HG03378 (cell line): ENCODE results near the gene ATP13A5.

Experiments used
- ATAC-seq: cut with Tn5 transposase; IDR thresholded peaks from one replicate; pipeline ENCODE4 v1.9.1; 2021; ENCODE audit warnings: mild to moderate bottlenecking, moderate library complexity; ENCODE audit not compliant: unreplicated experiment

The ATP13A5 gene

DNA sequence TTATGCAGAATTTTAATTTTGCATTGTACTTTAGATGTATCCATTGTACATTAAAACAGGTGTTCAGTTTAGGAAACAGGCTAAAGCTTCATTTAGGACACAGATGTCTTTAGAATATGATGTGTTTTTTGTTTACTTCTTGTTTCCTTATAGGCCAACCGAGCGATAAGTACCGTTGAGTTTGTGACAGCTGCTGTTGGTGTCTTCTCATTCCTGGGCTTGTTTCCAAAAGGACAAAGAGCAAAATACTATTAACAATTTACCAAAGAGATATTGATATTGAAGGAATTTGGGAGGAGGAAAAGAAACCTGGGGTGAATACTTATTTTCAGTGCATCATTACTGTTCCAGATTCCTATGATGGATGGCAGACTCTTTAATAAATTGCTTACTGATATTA lies 108.1 kb downstream of the ATP13A5 start:
- no peak for ATAC-seq

DNA sequence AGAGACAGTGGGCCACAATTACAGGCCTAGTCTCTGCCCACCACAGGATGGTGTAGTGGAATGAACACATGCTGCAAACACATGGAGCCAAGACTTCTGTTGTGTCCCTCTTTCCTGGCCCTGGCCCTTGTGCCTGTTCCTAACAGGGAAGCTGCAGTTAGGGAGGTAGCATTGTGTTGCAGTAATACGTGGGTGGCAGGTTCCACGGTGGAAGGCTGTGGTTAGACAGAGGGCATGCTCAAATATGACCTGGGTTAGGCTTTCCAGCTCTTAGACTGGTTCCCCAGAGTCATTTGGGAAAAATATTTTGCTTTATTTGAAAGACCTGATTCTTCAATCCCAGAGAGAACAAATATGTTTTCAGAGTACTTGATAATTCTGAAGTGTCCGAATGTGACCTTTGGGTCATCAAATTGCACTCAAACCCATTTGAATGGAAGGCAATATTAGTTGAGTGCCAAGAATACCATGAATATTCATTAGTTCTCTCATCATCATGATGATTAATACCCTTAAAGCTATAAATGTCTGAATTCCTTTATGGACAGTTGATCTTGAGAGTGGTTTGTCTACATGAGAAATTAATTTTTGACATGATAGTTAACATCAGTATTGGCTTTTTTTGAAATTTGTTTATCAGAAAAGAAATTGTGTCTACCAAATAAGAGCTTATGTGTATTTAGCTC lies 109.1 kb downstream of the ATP13A5 start:
- no peak for ATAC-seq

DNA sequence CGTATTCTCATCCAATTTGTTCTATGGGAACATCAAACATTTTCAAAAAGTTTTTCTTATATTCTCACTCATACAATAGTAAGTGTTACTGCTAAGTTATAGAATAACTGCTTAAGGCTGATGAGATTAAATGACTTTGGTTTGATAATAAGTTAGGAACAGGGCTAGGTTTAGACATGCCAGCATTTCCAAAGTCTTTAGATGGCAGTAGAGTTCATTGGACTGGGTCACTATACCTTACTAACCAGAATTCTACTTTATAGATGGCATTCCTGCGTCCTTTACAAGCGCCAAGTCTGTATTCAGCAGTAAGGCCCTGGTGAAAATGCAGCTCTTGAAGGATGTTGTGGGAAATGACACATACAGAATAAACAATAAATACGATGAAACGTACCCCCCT lies 115.8 kb downstream of the ATP13A5 start:
- ATAC-seq: no peak

DNA sequence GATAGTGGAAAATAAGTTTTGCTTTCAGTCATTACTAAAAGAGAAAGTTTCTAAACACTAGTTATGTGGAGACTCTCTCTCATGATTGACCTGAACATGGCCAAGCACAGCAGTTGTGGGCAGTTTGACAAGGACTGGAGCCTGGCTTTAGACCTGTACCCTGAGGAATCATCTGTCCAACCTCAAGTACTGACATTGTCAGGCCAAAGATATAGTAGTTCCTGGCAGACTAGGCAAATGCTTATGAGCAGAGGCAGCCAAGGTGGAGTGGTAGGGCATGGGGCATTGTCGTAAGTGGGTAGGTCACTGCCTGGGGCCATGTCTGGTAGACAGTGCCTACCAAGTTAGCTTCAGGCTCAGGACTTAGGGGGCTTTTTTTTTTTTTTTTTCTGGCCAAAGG lies 116.6 kb downstream of the ATP13A5 start:
- ATAC-seq: no peak

DNA sequence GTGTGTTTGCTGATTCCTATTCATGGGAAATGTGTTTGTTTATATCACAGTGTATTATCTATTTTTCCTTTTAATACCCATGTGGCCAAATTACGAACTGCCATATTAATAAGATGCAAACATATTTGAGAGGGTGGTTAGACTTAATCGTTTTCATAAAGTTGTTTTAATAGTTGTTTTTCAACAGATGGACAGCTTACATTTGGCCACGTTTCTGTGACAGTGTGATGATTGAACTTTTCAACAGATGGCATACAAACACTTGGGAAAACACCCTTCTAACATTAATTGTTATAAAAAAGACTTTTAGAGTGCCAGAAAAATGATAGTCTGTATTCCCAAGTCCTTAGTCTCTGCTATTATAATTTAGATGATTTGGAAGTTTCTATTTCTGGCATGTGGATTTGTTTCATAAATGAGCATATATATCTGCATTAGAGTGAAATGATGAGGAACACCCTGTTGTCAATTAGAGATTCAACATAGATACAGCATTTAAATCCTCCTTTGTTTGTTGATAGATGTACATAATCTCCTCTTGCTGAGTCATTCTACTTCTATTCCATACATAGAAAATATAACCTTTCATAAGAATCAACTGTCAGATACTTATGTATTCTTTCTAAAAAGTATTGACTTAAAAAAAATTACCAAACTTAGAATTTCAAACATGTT lies 124.4 kb downstream of the ATP13A5 start:
- ATAC-seq: no peak

DNA sequence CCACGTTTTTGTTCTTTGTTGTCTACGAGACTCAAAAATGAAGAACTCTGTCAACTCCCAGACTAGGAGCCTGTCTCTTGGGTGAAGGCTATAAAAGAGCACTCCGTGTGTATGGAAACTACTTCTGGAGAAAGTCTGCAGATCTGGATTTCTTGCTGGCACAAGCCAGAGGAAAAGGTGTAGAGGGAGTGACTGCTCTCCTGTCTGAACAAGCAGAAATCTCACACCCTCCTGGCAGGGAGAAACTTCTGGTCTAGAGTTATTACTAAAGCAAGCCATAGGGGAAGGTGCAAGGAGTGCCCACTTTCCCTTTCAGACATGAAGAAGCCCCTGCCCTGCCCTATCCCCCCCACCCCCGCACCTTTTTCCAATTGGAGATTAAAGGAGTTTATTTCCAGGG lies 128.1 kb downstream of the ATP13A5 start:
- no peak for ATAC-seq

DNA sequence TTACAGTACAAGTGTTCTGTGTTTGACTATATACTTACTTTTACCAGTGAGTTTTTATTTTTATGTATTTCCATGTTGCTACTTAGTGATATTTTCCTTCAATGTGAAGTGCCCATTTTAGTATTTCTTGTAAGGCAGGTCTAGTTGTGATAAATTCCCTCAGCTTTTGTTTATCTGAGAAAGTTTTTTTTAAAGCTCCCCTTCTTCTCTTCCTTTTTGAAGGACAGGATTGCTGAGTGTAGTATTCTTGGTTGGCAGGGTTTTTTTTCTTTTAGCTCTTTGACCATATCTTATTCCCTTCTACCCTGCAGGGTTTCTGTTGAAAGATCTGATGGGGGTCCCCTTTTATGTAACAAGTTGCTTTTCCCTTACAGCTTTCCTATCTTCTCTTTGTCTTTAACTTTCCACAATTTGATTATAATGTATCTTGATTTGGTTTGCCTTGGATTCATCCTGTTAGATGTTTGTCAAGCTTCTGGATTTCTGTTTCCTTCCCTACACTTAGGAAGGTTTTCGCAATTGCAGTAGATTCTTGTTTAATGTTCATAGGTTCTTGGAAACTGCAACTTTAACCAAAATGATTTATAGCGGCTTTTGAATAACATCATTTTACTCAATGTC lies 129.6 kb downstream of the ATP13A5 start:
- ATAC-seq: no peak

DNA sequence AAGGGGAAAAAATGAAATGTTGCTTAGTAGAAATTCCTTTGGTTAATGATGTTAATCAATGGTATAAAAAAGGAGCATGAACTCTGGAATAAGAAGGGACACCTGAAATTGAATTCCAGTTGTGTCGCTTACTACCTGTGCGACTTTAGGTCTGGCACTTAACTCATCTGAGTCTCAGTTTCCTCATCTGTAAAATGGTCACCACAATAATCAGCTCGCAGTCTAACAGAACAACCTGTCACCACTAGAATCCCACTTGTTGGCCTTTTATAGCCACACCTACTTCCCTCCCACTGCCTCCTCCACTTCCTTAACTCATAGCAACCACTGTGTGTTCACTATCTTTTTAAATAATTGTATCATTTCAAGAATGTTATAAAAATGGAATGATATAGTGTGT lies 135.0 kb downstream of the ATP13A5 start:
- ATAC-seq: no peak

DNA sequence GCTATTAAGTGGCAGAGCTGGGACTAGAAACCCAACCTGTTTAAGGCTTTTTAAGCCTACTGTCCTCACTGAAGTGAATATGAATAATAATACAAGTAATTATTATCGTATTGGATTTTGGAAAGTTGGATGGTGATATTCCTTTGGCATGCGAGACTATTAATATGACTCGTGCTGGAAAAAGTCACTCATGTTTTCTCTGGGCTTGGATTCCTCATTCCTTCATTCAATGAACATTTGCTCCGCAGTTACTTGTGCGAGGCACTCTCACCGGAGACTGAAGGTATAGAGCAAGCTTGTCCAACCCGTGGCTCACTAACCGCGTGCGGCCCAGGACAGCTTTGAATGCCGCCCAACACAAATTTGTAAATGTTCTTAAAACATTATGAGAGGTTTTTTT lies 136.8 kb downstream of the ATP13A5 start:
- no peak for ATAC-seq

DNA sequence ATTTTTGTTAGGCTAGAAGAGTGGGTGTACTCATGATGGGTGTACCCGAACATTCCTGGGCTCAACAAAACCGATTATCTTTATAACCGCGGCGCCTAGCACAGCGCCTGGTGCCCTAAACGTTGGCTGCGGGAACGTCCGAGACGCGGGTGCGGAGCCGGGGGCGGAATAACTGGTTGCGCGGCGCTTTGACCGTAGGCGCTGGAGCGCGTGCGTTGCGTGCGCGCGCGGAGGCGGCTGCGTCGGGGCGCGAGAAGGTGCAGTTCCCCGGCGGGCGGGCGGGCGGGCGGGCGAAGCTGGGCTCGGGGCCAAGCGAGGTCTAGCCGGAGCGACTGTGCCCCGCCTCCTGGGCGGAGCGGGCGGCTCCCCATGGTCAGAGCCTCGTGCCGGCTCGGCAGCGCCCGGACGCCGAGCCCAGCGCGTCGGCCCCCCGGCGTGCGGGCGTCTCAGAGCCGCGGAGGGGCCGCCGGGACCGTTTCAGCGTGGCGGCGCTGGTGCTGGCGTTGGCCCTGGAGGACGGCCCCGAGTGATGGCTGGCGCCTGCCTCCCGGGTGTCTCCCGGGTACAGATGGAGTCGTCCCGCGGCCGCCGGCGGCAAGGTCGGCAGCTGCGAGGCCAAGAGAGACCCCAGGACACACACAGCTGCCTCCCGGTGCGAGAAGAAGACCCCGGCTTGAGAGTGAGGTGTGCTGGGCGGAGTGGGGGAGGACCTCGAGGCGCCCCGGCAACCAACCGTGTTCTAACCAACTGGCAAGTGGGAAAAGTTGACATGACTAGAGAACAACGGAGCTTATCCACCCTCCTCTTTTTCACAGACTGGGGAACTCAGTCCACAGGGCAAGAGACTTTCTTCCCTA lies 137.5 kb downstream of the ATP13A5 start, which contains the start of gene PLAAT1:
Gene PLAAT1, plus strand, starts transcription at position 373 of the 857 bp plus-strand sequence. CDS start 14,429 bp downstream, outside the sequence.
- ATAC-seq: no peak

DNA sequence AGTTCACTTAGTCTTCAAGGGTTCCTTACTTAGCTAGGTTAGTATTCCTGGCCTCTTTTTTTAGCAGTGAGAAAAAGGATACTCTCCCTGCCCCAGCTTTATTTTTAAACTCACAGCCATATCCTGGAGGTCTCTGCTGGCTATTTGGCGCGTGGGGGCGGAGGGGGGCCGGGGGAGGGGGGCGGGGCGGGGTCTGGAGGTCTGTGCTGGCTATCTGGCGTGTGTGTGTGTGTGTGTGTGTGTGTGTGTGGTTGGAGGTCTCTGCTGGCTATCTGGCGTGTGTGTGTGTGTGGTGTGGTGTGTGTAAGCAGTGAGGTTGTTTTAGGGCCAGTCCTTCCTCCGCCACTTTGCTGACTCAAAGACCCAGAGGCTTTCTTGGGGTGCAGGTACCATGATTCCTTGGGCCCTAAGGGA lies 138.1 kb downstream of the ATP13A5 start:
- no peak for ATAC-seq

DNA sequence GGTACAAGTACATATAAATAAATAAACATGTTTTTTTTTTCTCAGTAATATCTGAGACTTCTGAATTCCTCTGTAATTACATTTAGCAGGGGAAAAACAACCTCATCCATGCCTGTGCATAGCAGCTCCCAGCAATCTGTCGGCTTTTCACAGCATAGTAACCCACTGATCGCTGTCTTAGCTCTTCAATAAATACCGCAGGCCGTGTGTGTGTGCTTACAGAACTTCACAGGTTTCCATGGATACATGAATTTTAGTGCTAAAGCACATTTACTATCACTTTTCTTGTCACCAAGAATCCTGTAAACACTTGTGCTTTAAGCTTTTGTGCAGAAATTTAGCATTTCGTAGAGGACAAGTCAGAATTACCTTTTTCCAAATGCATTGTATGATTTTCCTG lies 141.5 kb downstream of the ATP13A5 start:
- ATAC-seq: no peak

DNA sequence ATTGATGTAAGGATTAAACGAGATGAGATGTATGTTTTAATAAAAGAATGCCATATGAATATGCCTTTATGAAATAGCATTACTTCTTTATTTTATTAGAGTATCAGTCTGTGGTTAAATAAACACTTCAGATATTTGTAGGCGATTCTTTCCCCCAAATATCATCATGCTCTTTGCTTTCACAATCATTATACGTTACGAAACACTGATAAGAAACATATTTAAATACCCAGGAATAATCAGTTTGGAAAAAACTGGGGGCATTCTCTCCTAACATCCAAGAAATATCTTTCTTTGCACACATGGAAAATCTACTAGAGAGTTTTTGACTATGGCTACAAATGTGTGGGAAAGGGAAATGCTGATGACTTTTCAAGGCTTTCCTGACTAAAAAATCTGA lies 142.0 kb downstream of the ATP13A5 start:
- no peak for ATAC-seq

DNA sequence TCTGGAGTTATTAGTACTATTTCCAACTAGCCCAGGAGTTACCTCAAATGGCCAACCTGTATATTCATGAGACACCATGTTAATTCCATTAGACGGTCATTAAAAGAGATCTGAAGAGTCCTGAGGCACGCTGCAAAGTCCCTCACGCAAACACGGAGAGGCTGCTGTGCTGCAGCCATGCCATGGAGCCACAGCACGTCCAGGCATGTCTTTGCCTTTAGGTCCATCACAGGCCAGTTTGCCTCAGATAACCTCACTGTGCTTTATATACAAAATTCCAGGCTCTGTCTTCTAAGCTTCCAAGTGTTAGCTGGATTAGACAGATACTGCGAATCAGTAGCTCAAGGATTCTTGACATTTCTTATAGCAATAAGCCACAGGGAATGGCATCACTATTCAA lies 147.4 kb downstream of the ATP13A5 start:
- no peak for ATAC-seq

DNA sequence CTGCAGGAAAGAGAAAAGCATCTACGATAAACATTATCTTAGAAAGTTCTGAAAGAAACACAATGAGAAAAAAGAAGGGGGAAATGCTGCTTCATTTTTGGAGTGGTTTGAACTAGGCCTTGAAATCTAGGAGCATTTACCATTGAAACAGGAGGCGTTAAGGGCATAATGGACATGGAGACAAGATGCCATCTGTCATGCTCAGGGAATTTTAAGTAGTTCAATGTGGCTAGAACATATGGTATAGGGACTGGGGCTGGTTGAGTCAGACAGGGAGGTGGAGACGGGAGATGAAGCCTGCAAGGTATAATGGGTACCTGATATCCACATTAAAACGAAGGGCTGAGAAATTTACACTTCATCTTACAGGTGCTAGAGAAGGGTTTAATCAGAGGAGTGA lies 147.9 kb downstream of the ATP13A5 start:
- no peak for ATAC-seq

DNA sequence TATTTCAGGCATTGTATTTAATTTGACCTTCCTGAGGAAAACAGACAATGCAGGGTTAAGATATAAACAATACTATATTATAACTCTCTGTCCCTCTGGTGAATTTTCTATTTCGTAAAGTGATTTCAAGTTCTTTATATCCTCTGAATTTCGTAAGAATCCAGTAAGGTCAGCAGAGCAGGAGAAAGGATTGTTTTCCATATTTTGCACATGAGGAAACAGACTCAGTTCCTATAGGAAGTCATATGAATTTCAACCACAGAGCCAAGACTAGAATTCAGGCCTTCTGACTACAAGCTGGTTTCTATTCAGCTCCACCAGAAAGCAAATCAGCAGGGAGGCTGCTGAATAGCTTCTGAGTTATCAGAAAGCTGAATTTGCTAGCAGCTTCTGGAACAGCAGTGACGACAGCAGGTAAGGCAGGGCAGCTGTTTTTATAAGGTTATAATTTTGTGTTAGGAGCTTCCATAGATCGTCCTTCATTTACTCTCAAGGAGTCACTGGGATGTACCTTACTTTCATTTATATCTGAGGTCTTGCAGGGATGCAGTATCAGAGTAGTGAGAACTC lies 148.6 kb downstream of the ATP13A5 start:
- no peak for ATAC-seq

DNA sequence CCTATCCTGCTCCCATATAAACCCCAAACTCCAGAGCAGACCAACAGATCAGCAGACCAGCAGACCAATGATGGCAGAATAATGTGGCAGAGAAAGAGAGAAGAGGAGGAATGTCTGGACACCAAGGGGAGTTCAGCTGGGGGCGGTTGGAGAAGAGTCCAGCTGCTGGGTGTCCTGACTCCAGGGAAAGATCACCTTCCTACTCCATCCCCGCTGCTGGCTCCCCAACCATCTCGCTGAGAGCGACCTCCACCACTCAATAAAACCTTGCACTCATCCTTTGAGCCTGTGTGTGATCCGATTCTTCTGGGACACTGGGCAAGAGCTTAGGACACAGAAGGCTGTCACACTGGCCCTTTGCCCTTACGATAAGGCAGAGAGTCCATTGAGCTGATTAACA lies 150.3 kb downstream of the ATP13A5 start:
- ATAC-seq: no peak

DNA sequence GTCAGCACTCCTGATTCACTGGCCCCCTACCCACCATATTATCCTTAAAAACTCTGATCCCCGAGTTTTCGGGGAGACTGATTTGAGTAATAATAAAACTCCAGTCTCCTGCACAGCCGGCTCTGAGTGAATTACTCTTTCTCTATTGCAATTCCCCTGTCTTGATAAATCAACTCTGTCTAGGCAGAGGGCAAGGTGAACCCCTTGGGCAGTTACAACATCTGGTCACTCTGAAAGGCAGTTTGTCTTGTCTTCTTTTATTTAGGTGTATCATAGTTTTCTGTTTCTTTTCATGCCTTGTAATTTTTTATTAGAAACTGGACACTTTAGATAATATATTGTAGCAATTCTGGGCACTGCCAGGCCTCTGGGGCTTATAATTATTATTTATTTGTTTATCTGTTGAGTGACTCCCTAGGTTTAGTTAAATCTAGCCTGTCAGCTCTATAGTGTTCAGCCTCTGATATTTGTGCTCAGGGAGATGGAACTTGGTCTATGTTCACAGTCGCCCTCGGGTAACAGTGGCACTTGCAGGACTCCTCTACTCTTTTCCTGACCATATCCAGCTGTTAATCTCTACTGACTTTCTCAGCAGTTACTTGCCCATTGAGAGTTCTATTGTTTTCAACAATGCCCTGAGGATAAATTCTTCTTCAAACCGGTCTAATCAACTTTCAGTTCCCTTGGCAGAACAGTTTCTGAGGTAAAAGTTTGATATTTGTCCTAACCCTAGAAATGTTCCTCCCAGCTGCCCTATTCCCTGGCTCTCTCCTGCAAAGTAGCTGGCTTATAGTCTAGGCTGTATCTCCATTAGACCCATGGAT lies 153.0 kb downstream of the ATP13A5 start:
- ATAC-seq: no peak
